GM21367 (cell line): ENCODE measurements around the gene SKOR2.
"Not testable (repeated sequence)": the region's sequence is repeated elsewhere in the genome, so short reads cannot be mapped to it uniquely, and the experiment has no call there.

ENCODE experiments used
- ATAC-seq: cut with Tn5 transposase; IDR thresholded peaks from one replicate; pipeline ENCODE4 v1.9.1; 2021; ENCODE audit not compliant: unreplicated experiment

Gene SKOR2

DNA sequence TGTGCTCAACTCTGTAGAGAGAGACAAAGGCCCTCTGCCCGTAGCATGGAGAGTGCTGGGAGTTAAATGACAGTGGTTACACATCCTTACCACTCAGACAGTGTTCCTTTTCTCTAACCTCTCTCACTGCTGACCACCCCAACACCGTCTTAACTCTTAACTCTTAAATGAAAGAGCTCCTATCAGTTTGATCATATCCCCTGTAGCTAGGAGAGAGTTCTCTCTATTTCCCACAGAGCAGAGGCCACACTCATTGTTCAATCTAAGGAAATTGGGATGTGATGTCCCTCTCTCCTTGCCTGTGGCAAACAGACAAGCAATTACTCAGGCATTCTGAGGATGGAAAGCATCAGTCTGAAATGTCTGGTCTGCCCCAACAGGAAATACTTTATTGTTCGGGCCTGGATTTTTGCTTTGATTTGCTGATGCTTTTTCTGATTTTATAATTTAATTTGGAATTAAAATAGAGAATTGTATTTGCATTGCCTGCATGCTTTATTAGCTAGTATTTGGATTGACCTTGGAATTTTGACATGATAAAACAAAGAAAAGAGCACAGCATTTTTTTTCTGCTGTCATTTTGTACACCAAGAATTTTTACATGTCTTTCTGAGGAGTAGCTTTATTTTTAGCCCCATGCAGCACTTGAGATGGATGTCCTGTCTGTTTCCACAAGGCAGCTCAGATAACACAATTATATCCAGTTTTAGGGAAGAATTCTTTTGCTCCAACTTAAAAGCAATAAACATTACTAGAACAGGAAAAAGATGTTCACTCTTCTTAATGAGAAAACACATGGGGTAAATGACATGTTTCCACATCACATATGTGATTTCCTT lies 47.6 kb downstream of the SKOR2 start:
- no peak for ATAC-seq

DNA sequence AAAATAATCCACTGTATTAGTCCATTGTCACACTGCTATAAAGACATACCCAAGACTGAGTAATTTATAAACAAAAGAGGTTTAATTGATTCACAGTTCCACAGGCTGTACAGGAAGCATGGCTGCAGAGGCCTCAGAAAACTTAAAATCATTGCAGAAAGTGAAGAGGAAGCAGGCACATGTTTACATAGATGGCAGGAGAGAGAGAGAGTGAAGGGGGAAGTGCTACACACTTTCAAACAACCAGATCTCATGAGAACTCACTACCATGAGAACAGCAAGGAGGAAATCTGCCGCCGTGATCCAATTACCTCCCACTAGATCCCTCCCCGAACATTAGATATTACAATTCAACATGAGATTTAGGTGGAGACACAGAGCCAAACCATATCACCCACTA lies 55.5 kb downstream of the SKOR2 start:
- not testable (repeated sequence) for ATAC-seq

GRCh38 chr18:47191961-47192360 lies 59.5 kb downstream of the SKOR2 start:
- no peak for ATAC-seq

DNA sequence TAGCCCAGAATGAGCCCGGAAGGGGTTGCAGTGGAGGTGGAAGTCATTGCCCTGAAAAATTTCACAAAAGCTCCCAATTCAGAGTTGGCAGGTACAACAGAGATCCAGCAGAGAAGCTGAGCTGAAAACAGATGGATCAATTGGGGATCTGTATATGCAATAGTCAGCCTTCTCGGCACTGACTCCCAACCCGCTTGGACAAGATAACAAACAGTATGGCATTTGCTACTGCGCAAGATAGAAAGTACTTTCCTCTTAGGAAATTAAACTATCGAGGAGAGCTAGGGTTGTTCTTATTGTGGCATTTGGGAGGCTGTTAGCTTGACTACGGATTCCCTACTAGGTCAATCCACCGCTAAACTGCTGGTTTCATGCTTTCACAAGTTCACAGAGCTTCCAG lies 63.7 kb downstream of the SKOR2 start:
- no peak for ATAC-seq

DNA sequence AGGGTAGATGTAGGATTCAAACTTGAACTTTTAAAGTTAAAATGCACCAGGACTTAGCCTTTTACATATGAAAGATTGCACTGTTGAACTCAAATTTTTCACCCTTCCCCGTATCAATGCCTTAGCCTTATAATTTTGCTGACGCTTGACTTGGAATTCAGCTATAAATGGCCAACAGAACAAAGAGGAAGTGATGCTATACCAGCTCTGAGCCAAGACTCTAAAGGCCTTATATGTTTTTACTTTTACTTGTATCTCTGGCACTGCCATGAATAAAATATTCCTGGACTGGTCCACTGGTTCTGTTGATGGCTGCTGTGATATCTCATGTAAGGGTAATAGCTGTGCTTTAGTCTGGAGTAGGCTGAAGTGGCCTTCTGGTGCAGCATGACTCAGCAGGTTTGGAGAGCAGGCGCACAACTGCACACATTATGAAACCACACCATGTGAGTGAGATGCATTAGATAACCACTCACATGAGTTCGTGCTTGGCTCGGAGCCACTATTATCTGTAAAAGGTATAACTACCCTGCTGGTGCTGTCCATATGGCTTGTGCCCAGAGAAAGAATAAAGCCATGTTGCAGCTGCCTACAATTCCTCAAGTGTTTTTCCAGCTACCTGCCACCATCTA lies 66.9 kb downstream of the SKOR2 start:
- no peak for ATAC-seq

DNA sequence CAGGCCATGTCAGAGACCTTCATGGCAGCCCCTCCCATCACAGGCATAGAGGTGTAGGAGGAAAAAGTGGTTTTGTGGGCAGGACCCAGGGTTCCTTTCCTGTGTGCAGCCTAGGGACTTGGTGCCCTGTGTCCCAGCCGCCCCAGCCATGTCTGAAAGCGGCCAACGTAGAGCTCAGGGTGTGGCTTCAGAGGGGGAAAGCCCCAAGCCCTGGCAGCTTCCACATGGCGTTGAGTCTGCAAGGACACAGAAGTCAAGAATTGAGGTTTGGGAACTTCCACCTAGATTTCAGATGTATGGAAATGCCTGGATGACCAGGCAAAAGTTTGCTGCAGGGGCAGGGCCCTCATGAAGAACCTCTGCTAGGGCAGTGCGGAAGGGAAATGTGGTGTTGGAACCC lies 69.3 kb downstream of the SKOR2 start:
- not testable (repeated sequence) for ATAC-seq

GRCh38 chr18:47180765-47181164 lies 70.7 kb downstream of the SKOR2 start:
- no peak for ATAC-seq

DNA sequence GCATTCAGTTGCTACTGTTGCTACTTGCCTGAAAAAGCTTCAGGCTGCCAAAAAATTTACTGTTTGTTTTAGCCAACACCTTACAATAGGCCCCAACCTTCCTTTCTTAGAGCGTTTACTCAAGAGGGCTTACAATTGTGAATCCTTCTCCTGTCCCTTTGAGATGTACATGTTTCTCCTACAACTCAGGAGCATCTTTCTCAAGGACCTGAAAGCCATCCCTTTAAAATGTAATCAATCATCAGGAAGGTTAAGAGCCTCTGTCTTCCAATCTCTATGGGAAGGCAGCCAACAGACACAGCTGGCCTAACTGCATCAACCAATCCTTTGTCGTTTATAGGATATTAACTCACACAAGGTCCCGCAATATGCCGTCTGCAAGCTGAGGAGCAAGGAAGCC lies 71.9 kb downstream of the SKOR2 start:
- ATAC-seq = no peak

GRCh38 chr18:47175898-47176575 lies 75.4 kb downstream of the SKOR2 start, which contains the start of gene IER3IP1:
IER3IP1 (minus strand) TSS chr18:47176364; CDS start chr18:47176277, 87 bp downstream.
- ATAC-seq = peak; percentile 88

GRCh38 chr18:47175283-47175897 lies 76.1 kb downstream of the SKOR2 start:
- no peak for ATAC-seq

DNA sequence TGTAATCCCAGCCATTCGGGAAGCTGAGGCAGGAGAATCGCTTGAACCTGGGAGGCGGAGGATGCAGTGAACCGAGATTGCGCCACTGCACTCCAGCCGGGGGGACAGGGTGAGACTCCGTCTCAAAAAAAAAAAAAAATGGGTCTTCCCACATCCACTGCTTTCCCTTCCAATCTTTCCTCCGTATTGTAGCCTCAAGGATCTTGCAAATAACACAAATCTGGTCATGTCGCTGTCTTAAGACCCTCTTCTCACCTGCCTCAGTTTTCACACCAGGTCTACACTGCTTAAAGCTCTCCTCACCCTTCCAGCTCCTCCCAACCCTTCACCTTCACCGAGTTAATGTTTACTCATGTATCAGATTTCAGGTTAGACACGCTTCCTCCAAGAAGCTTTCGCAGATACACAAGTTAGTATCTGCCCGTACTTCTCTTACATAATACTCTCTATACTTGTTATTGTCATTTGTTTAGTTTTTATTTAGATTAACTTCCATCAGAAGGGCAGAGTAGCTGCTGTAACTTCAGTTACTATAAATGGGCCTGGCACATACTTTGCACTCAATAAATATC lies 76.8 kb downstream of the SKOR2 start:
- no peak for ATAC-seq

- no peak for ATAC-seq
Observed at GRCh38 chr18:47172476-47172875, 79.0 kb downstream of the SKOR2 start.

DNA sequence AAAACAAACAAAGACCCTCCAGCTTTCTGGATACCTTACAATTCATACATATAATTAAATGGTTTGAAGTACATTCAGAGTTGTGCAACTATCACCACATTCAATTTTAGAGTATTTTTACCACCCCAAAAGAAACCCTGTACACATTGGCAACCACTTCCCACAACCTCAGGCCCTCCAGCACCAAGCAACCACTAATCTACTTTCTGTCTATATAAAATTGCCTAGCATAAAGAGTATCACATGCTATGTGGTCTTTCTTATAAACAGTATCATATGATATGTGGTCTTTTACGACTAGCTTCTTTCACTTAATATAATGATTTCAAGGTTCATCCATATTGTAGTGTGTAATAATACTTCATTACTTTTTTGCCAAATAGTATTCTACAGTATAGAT lies 82.5 kb downstream of the SKOR2 start:
- no peak for ATAC-seq

DNA sequence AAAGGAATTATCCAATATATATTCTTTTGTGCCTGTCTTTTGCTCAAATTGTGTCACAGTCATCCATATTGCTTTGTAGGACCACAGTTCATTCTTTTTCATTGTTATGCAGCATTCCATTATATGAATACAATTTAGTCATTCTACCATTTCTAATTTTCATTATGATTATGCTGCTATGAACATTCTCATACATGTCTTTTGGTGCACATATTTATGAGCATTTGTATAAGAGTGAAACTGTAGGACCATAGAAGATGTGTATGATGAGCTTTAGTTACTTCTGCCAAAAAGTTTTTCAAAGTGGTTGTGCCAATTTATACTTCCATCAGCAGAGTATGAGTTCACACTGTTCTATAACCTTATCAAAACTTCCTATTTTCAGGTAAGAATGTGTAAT lies 83.0 kb downstream of the SKOR2 start:
- ATAC-seq = no peak

- no peak for ATAC-seq
Observed at GRCh38 chr18:47166294-47166693, 85.2 kb downstream of the SKOR2 start.

DNA sequence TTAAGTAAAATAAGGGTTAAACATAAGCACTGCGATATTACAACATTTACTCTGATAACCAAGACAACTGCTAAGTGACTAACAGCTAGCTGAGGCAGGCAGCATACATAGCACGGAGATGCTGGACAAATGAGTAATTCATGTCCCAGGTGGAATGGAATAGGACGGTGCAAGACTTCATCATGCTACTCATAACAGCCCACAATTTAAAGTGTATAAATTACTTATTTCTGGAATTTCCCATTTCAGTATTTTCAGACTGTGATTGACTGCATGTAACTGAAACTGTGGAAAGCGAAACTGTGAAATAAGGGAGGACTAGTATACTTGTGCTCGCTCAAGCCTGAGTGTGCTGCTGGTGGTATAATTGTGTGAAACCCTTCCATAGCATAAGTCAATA lies 88.2 kb downstream of the SKOR2 start:
- peak; percentile 79 for ATAC-seq

GRCh38 chr18:47160256-47160655 lies 91.2 kb downstream of the SKOR2 start:
- ATAC-seq = no peak

- ATAC-seq = not testable (repeated sequence)
Observed at GRCh38 chr18:47158404-47158803, 93.1 kb downstream of the SKOR2 start.
